ENCODE measurements around the gene CEP85.
"Not testable (repeated sequence)": the region's sequence is repeated elsewhere in the genome, so short reads cannot be mapped to it uniquely, and the experiment has no call there.

CEP85 gene

GRCh38 chr1:26302733-26303405 is 68.9 kb downstream of the CEP85 start:
- DNase-seq (ENCODE audit: extremely low spot score) = no peak
- TF ChIP-seq CTCF (IDR thresholded peaks at IDR 0.05; ENCODE audit: control extremely low read depth, extremely low read depth, low read depth, missing control alignments) = no peak
- ChIA-PET POLR2A (no interaction called here), CTCF (interaction anchor here (1.7 to 8.2 kb wide), 3 partner anchors 15 to 19 kb away, joined by 4 to 65 read pairs (median 17); partner anchors contain the start of gene CD52)

GRCh38 chr1:26305667-26306289 is 71.8 kb downstream of the CEP85 start:
- no peak for DNase-seq (ENCODE audit: extremely low spot score)
- POLR2A ChIA-PET = no interaction called here
- no peak for TF ChIP-seq CTCF (IDR thresholded peaks at IDR 0.05; ENCODE audit: control extremely low read depth, extremely low read depth, low read depth, missing control alignments)
- CTCF ChIA-PET = interaction anchor here (2.0 to 21.1 kb wide), 3 partner anchors 9 to 22 kb away, joined by 7 to 690 read pairs (median 17); partner anchors contain the start of gene SH3BGRL3

- CTCF ChIA-PET = interaction anchor here (0.7 to 21.1 kb wide), 4 partner anchors 10 to 73 kb away, joined by 3 to 690 read pairs (median 14); partner anchors contain the start of genes CEP85 and SH3BGRL3
- no peak for TF ChIP-seq CTCF (IDR thresholded peaks at IDR 0.05; ENCODE audit: control extremely low read depth, extremely low read depth, low read depth, missing control alignments)
- POLR2A ChIA-PET = interaction anchor here (1.3 kb wide), 1 partner anchor 13 kb away, joined by 8 read pairs; no protein-coding TSS in a partner anchor
- peak; percentile 98 for DNase-seq (ENCODE audit: extremely low spot score)
These were observed 72.6 kb downstream of the CEP85 start, which contains the start of gene UBXN11 for GRCh38 chr1:26306290-26307229. UBXN11 (minus strand) TSS chr1:26306636; CDS start chr1:26302883, 3,753 bp downstream.

GRCh38 chr1:26307363-26307781 is 73.4 kb downstream of the CEP85 start:
- no peak for TF ChIP-seq CTCF (IDR thresholded peaks at IDR 0.05; ENCODE audit: control extremely low read depth, extremely low read depth, low read depth, missing control alignments)
- ChIA-PET CTCF (interaction anchor here (1.0 to 21.1 kb wide), 5 partner anchors 11 to 74 kb away, joined by 3 to 690 read pairs (median 13); partner anchors contain the start of genes CD52, CEP85 and SH3BGRL3), POLR2A (interaction anchor here (0.6 to 1.3 kb wide), 2 partner anchors 12 to 69 kb away, joined by 5 to 8 read pairs; no protein-coding TSS in a partner anchor)
- DNase-seq (ENCODE audit: extremely low spot score) = no peak

- CTCF ChIA-PET = interaction anchor here (0.9 to 21.1 kb wide), 6 partner anchors 10 to 109 kb away, joined by 3 to 690 read pairs (median 8); partner anchors contain the start of genes CD52, CEP85 and SH3BGRL3
- DNase-seq (ENCODE audit: extremely low spot score) = not testable (repeated sequence)
- POLR2A ChIA-PET = interaction anchor here (0.5 to 0.6 kb wide), 2 partner anchors 9 to 70 kb away, joined by 3 to 5 read pairs; no protein-coding TSS in a partner anchor
These were observed 74.2 kb downstream of the CEP85 start for GRCh38 chr1:26307966-26308899.

GRCh38 chr1:26314501-26314900 is 80.5 kb downstream of the CEP85 start:
- no peak for TF ChIP-seq CTCF (IDR thresholded peaks at IDR 0.05; ENCODE audit: control extremely low read depth, extremely low read depth, low read depth, missing control alignments)
- ChIA-PET POLR2A (interaction anchor here (0.6 to 0.7 kb wide), 2 partner anchors 150 to 259 kb away, joined by 3 read pairs; no protein-coding TSS in a partner anchor), CTCF (interaction anchor here (1.0 to 21.1 kb wide), 9 partner anchors 10 to 145 kb away, joined by 3 to 690 read pairs (median 5); partner anchors contain the start of genes SH3BGRL3 and ZNF593)
- DNase-seq (ENCODE audit: extremely low spot score) = no peak
